Stimulated activated naive CD8-positive, alpha-beta T cell treated with anti-CD3 and anti-CD28 coated beads, Interleukin-15, Interleukin-2, amounts not matched to agents 100 ng/mL and 50 ng/mL, for 24 hours (primary cell): ENCODE measurements around the gene TTLL5.

Experiments
- H3K27ac Mint-ChIP-seq: one replicate; pipeline ENCODE4 v1.8.0; 2021; ENCODE audit warnings: mild to moderate bottlenecking, mixed read lengths
- H3K27me3 Mint-ChIP-seq: one replicate; pipeline ENCODE4 v1.8.0; 2021; ENCODE audit warnings: mixed read lengths
- H3K36me3 Mint-ChIP-seq: one replicate; pipeline ENCODE4 v1.8.0; 2021; ENCODE audit warnings: low read depth, mixed read lengths
- H3K4me1 Mint-ChIP-seq: one replicate; pipeline ENCODE4 v1.8.0; 2021; ENCODE audit warnings: low read depth, mixed read lengths
- H3K4me3 Mint-ChIP-seq: one replicate; pipeline ENCODE4 v1.8.0; 2021; ENCODE audit warnings: mild to moderate bottlenecking, mixed read lengths
- H3K9me3 Mint-ChIP-seq: one replicate; pipeline ENCODE4 v1.8.0; 2021; ENCODE audit warnings: mixed read lengths

The TTLL5 gene

GRCh38 chr14:75848167-75848913, 187.3 kb downstream of the TTLL5 start:
- H3K9me3 Mint-ChIP-seq, result no peaks in the 10 kb centered on the region

DNA sequence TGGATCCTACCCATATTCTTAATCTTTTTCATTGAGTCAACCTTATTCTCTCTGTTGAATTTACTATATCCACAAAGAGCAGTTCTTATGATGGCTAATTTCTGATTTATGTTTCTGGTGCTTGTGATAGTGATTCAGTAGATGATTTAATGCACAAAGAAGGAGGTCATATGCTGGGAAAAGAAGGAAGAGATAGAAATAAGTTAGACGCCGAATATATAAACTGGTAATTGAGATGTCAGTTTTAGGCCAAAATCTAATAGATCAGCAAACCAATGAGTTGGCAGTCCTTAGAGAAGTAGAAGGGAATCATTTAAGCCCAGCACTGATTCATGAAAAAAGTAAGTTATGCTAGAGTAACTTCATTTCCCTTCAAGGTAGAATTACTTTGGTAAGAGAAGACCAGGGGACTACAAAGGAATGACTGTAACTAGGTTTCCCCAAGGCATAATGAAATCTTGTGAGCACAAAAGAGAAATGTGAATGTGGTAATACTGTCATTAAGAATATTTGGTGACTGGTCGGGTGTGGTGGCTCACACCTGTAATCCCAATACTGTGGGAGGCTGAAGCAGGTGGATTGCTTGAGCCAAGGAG, 188.4 kb downstream of the TTLL5 start:
- Mint-ChIP-seq H3K27ac (no peak overlapping the region), H3K4me3 (no peak overlapping the region), H3K4me1 (no peaks in the 10 kb centered on the region), H3K27me3 (no peaks in the 10 kb centered on the region), H3K36me3 (peaks cover 5% of the 10 kb centered on the region), H3K9me3 (no peaks in the 10 kb centered on the region)

More at GRCh38 chr14:75848167-75848913, 187.3 kb downstream of the TTLL5 start:
- Mint-ChIP-seq H3K27ac (no peak overlapping the region), H3K27me3 (no peaks in the 10 kb centered on the region), H3K4me3 (no peak overlapping the region), H3K4me1 (no peaks in the 10 kb centered on the region), H3K36me3 (peaks cover 5% of the 10 kb centered on the region)

DNA sequence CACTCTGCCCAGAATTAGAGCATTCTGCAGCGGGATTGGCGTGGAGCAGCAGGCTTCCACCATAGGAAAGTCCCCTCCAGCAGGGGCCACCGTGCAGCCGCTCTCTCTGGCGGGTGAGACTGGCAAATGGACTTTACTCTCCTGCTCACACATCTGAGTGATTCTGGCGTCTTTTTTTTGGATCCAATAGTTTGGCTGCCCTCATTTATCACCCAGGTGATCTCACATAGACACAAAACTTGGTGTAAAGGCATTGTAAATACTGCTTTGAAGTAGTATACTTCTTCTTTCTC, 190.5 kb downstream of the TTLL5 start:
- Mint-ChIP-seq H3K4me1 (no peaks in the 10 kb centered on the region), H3K27ac (no peak overlapping the region), H3K4me3 (no peak overlapping the region), H3K9me3 (no peaks in the 10 kb centered on the region), H3K27me3 (no peaks in the 10 kb centered on the region), H3K36me3 (peaks cover 10% of the 10 kb centered on the region)

GRCh38 chr14:75854111-75854799, 193.2 kb downstream of the TTLL5 start:
- H3K36me3 Mint-ChIP-seq, result peaks cover 5% of the 10 kb centered on the region
- no peak overlapping the region for H3K4me3 Mint-ChIP-seq
- H3K27ac Mint-ChIP-seq, result no peak overlapping the region
- H3K9me3 Mint-ChIP-seq, result no peaks in the 10 kb centered on the region
- H3K27me3 Mint-ChIP-seq, result no peaks in the 10 kb centered on the region
- no peaks in the 10 kb centered on the region for H3K4me1 Mint-ChIP-seq

DNA sequence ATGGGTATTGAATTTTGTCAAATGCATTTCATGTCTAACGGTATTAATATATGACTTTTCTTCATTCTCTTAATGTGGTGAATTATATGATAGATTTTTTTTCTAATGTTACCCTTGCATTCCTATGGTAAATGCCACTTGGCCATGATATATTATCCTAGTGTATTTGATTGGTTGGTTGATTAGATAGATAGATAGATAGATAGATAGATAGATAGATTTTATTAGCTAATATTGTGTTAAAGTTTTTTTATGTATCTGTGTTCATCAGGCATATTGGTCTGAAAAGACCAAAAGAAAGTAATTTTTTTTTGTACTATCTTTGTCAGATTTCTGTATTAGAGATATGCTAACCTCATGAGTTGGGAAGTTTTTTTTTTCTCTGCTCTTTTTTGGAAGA, 196.2 kb downstream of the TTLL5 start:
- H3K4me1 Mint-ChIP-seq, result peaks cover 9% of the 10 kb centered on the region
- H3K9me3 Mint-ChIP-seq, result no peaks in the 10 kb centered on the region
- H3K36me3 Mint-ChIP-seq, result peaks cover 5% of the 10 kb centered on the region
- no peak overlapping the region for H3K27ac Mint-ChIP-seq
- H3K27me3 Mint-ChIP-seq, result no peaks in the 10 kb centered on the region
- H3K4me3 Mint-ChIP-seq, result no peak overlapping the region

GRCh38 chr14:75858362-75858761, 197.3 kb downstream of the TTLL5 start:
- Mint-ChIP-seq H3K36me3 (peaks cover 5% of the 10 kb centered on the region), H3K9me3 (no peaks in the 10 kb centered on the region), H3K4me1 (peaks cover 9% of the 10 kb centered on the region), H3K27me3 (no peaks in the 10 kb centered on the region), H3K4me3 (no peak overlapping the region), H3K27ac (no peak overlapping the region)

DNA sequence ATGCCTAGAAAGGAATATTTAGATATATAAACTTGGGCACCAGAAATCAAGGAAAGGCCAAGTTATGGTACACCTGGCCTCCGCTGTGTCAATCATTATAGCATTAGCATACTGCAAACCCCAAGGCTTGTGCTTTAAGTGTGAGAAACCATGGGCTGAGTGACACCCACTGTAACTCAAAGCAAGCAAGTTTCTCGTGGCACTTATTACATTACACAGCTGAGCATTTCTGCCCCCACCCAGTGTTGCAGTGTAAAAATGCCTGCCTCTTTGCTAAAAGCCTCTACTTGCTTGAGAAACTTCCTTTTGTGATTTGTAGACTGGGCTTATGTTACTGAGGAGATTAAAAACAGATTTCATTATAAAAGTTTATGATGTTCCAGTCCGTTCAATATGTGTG, 198.7 kb downstream of the TTLL5 start:
- no peak overlapping the region for H3K27ac Mint-ChIP-seq
- H3K27me3 Mint-ChIP-seq, result no peaks in the 10 kb centered on the region
- peaks cover 10% of the 10 kb centered on the region for H3K36me3 Mint-ChIP-seq
- H3K4me3 Mint-ChIP-seq, result no peak overlapping the region
- H3K4me1 Mint-ChIP-seq, result peaks cover 9% of the 10 kb centered on the region
- H3K9me3 Mint-ChIP-seq, result no peaks in the 10 kb centered on the region

- no peak overlapping the region for H3K27ac Mint-ChIP-seq
- H3K27me3 Mint-ChIP-seq, result no peaks in the 10 kb centered on the region
- H3K36me3 Mint-ChIP-seq, result peaks cover 13% of the 10 kb centered on the region
- no peak overlapping the region for H3K4me3 Mint-ChIP-seq
- peaks cover 9% of the 10 kb centered on the region for H3K4me1 Mint-ChIP-seq
- no peaks in the 10 kb centered on the region for H3K9me3 Mint-ChIP-seq
These were observed 199.6 kb downstream of the TTLL5 start for GRCh38 chr14:75860561-75861160.

GRCh38 chr14:75861161-75861621, 200.1 kb downstream of the TTLL5 start:
- H3K27ac Mint-ChIP-seq, result no peak overlapping the region
- H3K36me3 Mint-ChIP-seq, result peaks cover 12% of the 10 kb centered on the region
- no peaks in the 10 kb centered on the region for H3K9me3 Mint-ChIP-seq
- peaks cover 9% of the 10 kb centered on the region for H3K4me1 Mint-ChIP-seq
- no peaks in the 10 kb centered on the region for H3K27me3 Mint-ChIP-seq
- no peak overlapping the region for H3K4me3 Mint-ChIP-seq

DNA sequence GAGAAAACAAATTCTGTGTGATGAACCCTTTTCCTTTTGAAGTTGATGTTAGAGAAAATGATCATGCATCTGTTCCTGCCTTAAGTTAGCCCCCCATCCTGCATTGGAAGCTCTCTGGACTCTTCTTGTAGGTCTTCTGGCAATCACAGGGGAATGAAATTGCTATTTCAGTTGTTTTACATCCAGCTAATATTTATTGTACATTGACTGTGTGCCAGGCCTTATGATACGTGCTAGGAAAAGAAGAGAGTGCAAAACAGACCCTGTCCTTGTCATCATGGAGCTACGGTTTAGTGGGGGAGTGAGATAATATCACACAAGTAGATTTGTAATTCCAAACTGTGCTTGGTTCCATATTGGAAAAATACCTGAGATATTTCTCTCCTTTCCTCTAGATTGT, 202.2 kb downstream of the TTLL5 start:
- H3K9me3 Mint-ChIP-seq, result no peaks in the 10 kb centered on the region
- H3K4me3 Mint-ChIP-seq, result no peak overlapping the region
- peaks cover 9% of the 10 kb centered on the region for H3K4me1 Mint-ChIP-seq
- no peaks in the 10 kb centered on the region for H3K27me3 Mint-ChIP-seq
- peaks cover 16% of the 10 kb centered on the region for H3K36me3 Mint-ChIP-seq
- H3K27ac Mint-ChIP-seq, result no peak overlapping the region

GRCh38 chr14:75864352-75864751, 203.3 kb downstream of the TTLL5 start:
- no peak overlapping the region for H3K4me3 Mint-ChIP-seq
- H3K9me3 Mint-ChIP-seq, result no peaks in the 10 kb centered on the region
- no peak overlapping the region for H3K27ac Mint-ChIP-seq
- peaks cover 16% of the 10 kb centered on the region for H3K36me3 Mint-ChIP-seq
- H3K27me3 Mint-ChIP-seq, result no peaks in the 10 kb centered on the region
- H3K4me1 Mint-ChIP-seq, result peaks cover 9% of the 10 kb centered on the region

DNA sequence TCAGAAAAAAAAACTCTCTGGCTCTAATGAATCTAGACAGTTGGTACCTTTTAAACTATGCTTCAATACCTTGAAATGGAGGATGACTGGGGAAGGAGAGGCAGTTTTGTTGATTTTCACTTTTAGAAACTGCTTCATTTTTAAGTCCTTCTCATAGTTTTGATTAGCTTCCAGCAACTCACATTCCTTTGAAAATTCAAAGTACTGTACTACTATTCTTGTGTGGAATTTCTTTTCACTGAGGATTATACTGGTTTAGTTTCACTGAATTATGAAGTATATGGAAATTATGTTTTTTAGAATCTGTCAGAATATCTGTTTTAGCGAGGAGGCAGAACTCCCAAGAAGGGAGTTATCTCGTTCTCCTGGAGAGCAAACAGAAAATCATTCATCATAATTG, 204.5 kb downstream of the TTLL5 start:
- H3K4me1 Mint-ChIP-seq, result peaks cover 9% of the 10 kb centered on the region
- H3K27ac Mint-ChIP-seq, result no peak overlapping the region
- H3K4me3 Mint-ChIP-seq, result no peak overlapping the region
- H3K27me3 Mint-ChIP-seq, result no peaks in the 10 kb centered on the region
- peaks cover 16% of the 10 kb centered on the region for H3K36me3 Mint-ChIP-seq
- no peaks in the 10 kb centered on the region for H3K9me3 Mint-ChIP-seq

DNA sequence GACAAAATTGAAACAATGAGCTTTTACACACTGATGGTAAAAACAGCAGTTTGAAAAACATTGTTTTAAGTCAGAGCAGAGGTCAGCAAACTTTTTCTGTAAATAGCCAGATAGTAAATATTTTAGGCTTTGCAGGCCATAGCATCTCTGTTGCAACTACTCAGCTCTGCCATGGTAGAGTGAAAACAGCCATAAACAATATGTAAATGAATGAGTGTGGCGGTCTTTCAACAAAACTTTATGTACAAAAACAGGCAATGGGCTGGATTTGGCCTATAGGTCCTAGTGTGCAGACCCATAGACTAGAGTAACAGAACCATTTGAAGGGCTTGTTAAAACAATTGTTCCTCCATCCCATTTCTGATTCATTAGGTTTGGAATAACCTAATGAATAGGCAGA, 205.9 kb downstream of the TTLL5 start:
- no peak overlapping the region for H3K27ac Mint-ChIP-seq
- no peaks in the 10 kb centered on the region for H3K9me3 Mint-ChIP-seq
- no peaks in the 10 kb centered on the region for H3K27me3 Mint-ChIP-seq
- H3K36me3 Mint-ChIP-seq, result peaks cover 20% of the 10 kb centered on the region
- no peak overlapping the region for H3K4me3 Mint-ChIP-seq
- H3K4me1 Mint-ChIP-seq, result no peaks in the 10 kb centered on the region

DNA sequence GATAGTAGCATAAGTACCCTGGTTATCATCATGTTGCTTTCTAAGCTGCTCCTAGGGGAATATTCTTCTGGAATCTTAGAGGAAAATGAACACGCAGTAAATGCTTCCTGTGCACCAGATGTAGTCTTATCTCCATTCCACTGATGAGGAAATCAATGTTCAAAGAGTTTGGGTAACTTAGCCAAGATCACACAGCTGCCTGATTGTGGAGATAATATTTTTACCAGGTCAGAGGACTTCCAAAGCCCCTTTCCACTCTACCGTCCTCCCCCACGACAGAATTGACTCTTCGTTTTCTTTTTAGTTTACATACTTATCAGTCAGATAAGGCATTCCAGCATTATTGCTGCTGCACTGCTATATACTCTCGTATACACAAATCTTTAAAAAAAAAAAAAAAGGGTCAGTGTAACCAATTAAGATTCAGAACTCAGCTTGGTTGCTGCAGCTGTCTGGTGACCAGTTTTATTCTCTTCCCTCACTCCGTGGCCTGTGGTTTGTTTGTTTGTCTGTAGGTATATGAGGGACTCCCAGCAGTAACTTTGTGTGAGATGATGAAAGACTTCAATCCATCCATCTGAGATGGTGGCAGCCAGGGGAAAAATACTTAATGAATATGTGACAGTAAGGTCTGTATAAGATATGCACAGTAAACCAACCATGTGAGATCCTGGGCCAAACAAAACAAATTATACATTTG, 210.3 kb downstream of the TTLL5 start:
- Mint-ChIP-seq H3K4me3 (no peak overlapping the region), H3K4me1 (peaks cover 9% of the 10 kb centered on the region), H3K27me3 (no peaks in the 10 kb centered on the region), H3K27ac (no peak overlapping the region), H3K36me3 (peaks cover 14% of the 10 kb centered on the region), H3K9me3 (no peaks in the 10 kb centered on the region)

- peaks cover 21% of the 10 kb centered on the region for H3K4me1 Mint-ChIP-seq
- no peaks in the 10 kb centered on the region for H3K27me3 Mint-ChIP-seq
- no peak overlapping the region for H3K4me3 Mint-ChIP-seq
- H3K27ac Mint-ChIP-seq, result peak overlapping the region; percentile 11
- peaks cover 9% of the 10 kb centered on the region for H3K36me3 Mint-ChIP-seq
- no peaks in the 10 kb centered on the region for H3K9me3 Mint-ChIP-seq
These were observed 214.9 kb downstream of the TTLL5 start for GRCh38 chr14:75875958-75876357.
